ENCODE data around the gene IRX1.

GRCh38 chr5:3642231-3642630 is 46.6 kb downstream of the IRX1 start:
- TF ChIP-seq ZBTB37 (CRISPR knock-in tag; IDR thresholded peaks at IDR 0.05) (no peak), REST (IDR thresholded peaks at IDR 0.05; ENCODE audit: borderline replicate concordance in 1 of 2, low read depth in 1 of 2, low read length in 2 of 2) (no peak), EZH2 (conservative IDR thresholded peaks at IDR 0.05; ENCODE audit: low read depth, low read length) (no peak), FUBP1 (CRISPR knock-in tag; IDR thresholded peaks at IDR 0.05; ENCODE audit: borderline replicate concordance) (no peak), CTCF (CRISPR knock-in tag; IDR thresholded peaks at IDR 0.05) (no peak), TEAD3 (CRISPR knock-in tag; optimal IDR thresholded peaks at IDR 0.05; ENCODE audit: borderline replicate concordance) (no peak), ZNF558 (CRISPR knock-in tag; IDR thresholded peaks at IDR 0.05; ENCODE audit: borderline replicate concordance) (no peak)

All from HepG2 (cell line).